Colonic mucosa (tissue), 4 donors: ENCODE data around the gene POU2F1. TPM values are rescaled to one million over a fixed set of nuclear protein-coding genes. Genes with fewer than 3 reads are reported as not detected.

ENCODE experiments used
- DNase-seq: peaks from one replicate; pipeline ENCODE4 v3.0.0-alpha.2; 2020
- H3K27ac ChIP-seq: fragments of 200-600 bp; one replicate; pipeline ENCODE4 v1.8.0; 2021
- H3K27me3 ChIP-seq: fragments of 200-600 bp; one replicate; pipeline ENCODE4 v1.8.0; 2021
- H3K36me3 ChIP-seq: fragments of 200-600 bp; one replicate; pipeline ENCODE4 v1.8.0; 2021
- H3K4me1 ChIP-seq: fragments of 200-600 bp; one replicate; pipeline ENCODE4 v1.8.0; 2021; ENCODE audit warnings: mild to moderate bottlenecking
- H3K4me3 ChIP-seq: fragments of 200-600 bp; one replicate; pipeline ENCODE4 v1.8.0; 2021
- H3K9ac ChIP-seq, 2 donors: one replicate each; pipeline ENCODE4 v1.7.0; 2013; ENCODE audit warnings: control low read depth in 2 of 2, low read depth in 2 of 2, low read length in 2 of 2
- H3K9me3 ChIP-seq: fragments of 200-600 bp; one replicate; pipeline ENCODE4 v1.8.0; 2021
- CTCF ChIP-seq: fragments of 200-600 bp; IDR thresholded peaks from one replicate; pipeline ENCODE4 v1.8.0; 2022; ENCODE audit warnings: antibody characterized with exemption, mild to moderate bottlenecking
- intact Hi-C: fragments of 100-400 bp; cut with DNase I; formaldehyde crosslinking; loops from one replicate; pipeline ENCODE4 v1.14.1; 2022
- total RNA-seq, 2 donors: library from RNA; stranded (reverse); fragmentation: NEBNext Ultra II Directional in 1 of 2; extraction: Animal tissue kit (Norgen Biotek cat#: 25700) in 1 of 2; gene quantifications; one replicate each; pipeline ENCODE4 v1.2.1, GENCODE V29; 2021
- donor health status: healthy.
- donor health status: DM: no; HTN: no; CAD: no.
- donor health status: DM: no; HTN: no; CAD: no.

The POU2F1 gene
- total RNA-seq, 2 donors from 2014 or later = 16.4 to 24.4 TPM

GRCh38 chr1:167460836-167461235 lies 240.2 kb downstream of the POU2F1 start:
- H3K4me3 ChIP-seq = no peak overlapping the region
- H3K27ac ChIP-seq = no peak overlapping the region
- intact Hi-C loops = no loop called here
- H3K36me3 ChIP-seq = no peaks in the 10 kb centered on the region
- DNase-seq = no peak
- H3K9ac ChIP-seq = no peak overlapping the region
- no peaks in the 10 kb centered on the region for H3K4me1 ChIP-seq
- no peaks in the 10 kb centered on the region for H3K27me3 ChIP-seq
- H3K9me3 ChIP-seq = no peaks in the 10 kb centered on the region
- TF ChIP-seq CTCF = no peak

GRCh38 chr1:167462341-167462740 lies 241.7 kb downstream of the POU2F1 start:
- Histone ChIP-seq H3K36me3 (no peaks in the 10 kb centered on the region), H3K4me3 (no peak overlapping the region), H3K27me3 (no peaks in the 10 kb centered on the region), H3K27ac (no peak overlapping the region), H3K9me3 (no peaks in the 10 kb centered on the region), H3K4me1 (no peaks in the 10 kb centered on the region), H3K9ac (no peak overlapping the region)
- intact Hi-C loops = no loop called here
- no peak for TF ChIP-seq CTCF
- no peak for DNase-seq

- Histone ChIP-seq H3K4me1 (no peaks in the 10 kb centered on the region), H3K4me3 (no peak overlapping the region), H3K36me3 (no peaks in the 10 kb centered on the region), H3K9me3 (no peaks in the 10 kb centered on the region), H3K27me3 (no peaks in the 10 kb centered on the region), H3K27ac (no peak overlapping the region), H3K9ac (no peak overlapping the region)
- intact Hi-C loops = no loop called here
- TF ChIP-seq CTCF = no peak
- no peak for DNase-seq
These were observed 242.4 kb downstream of the POU2F1 start for GRCh38 chr1:167463080-167463479.

- Histone ChIP-seq H3K4me3 (no peak overlapping the region), H3K36me3 (no peaks in the 10 kb centered on the region), H3K27me3 (no peaks in the 10 kb centered on the region), H3K27ac (no peak overlapping the region), H3K9ac (no peak overlapping the region), H3K9me3 (no peaks in the 10 kb centered on the region), H3K4me1 (no peaks in the 10 kb centered on the region)
- TF ChIP-seq CTCF = no peak
- intact Hi-C loops = no loop called here
- DNase-seq = no peak
These were observed 243.3 kb downstream of the POU2F1 start for GRCh38 chr1:167463875-167464575.

GRCh38 chr1:167465018-167465417 lies 244.3 kb downstream of the POU2F1 start:
- Histone ChIP-seq H3K4me1 (no peaks in the 10 kb centered on the region), H3K27me3 (no peaks in the 10 kb centered on the region), H3K9me3 (no peaks in the 10 kb centered on the region), H3K4me3 (no peak overlapping the region), H3K9ac (no peak overlapping the region), H3K27ac (no peak overlapping the region), H3K36me3 (no peaks in the 10 kb centered on the region)
- no peak for TF ChIP-seq CTCF
- intact Hi-C loops = no loop called here
- DNase-seq = no peak
